ENCODE measurements around the gene PPY.
"Not testable (repeated sequence)": the region's sequence is repeated elsewhere in the genome, so short reads cannot be mapped to it uniquely, and the experiment has no call there.

The PPY gene

GRCh38 chr17:43939886-43940285, 2.4 kb downstream of the PPY start:
- Histone ChIP-seq H3K4me3 (ENCODE audit: low read length) (no peak overlapping the region), H3K9me2 (replicated peaks; ENCODE audit: insufficient read depth, low read length) (no peaks in the 10 kb centered on the region), H3K36me3 (replicated peaks; ENCODE audit: insufficient read depth, low read length) (no peaks in the 10 kb centered on the region), H3K9ac (ENCODE audit: low read length) (no peak overlapping the region), H3K27ac (ENCODE audit: low read length) (no peak overlapping the region), H3K27me3 (replicated peaks; ENCODE audit: insufficient read depth, low read length) (peaks cover 11% of the 10 kb centered on the region), H3K4me2 (ENCODE audit: low read depth, low read length) (no peak overlapping the region), H3K9me3 (replicated peaks; ENCODE audit: insufficient read depth, low read length) (no peaks in the 10 kb centered on the region), H2AFZ (ENCODE audit: low read length) (no peak overlapping the region), H3K4me1 (ENCODE audit: low read length) (no peaks in the 10 kb centered on the region), H3F3A (ENCODE audit: insufficient read depth, low read length) (no peaks in the 10 kb centered on the region), H4K20me1 (ENCODE audit: insufficient read depth, low read length) (no peaks in the 10 kb centered on the region), H3K79me2 (ENCODE audit: low read length) (no peaks in the 10 kb centered on the region)
- TF ChIP-seq CTCF (IDR thresholded peaks at IDR 0.05; ENCODE audit: low read length) (no peak), EZH2phosphoT487 (IDR thresholded peaks at IDR 0.05; ENCODE audit: low read length) (no peak), EZH2 (optimal IDR thresholded peaks at IDR 0.05; ENCODE audit: low read depth, low read length) (no peak)
- no peak for DNase-seq

DNA sequence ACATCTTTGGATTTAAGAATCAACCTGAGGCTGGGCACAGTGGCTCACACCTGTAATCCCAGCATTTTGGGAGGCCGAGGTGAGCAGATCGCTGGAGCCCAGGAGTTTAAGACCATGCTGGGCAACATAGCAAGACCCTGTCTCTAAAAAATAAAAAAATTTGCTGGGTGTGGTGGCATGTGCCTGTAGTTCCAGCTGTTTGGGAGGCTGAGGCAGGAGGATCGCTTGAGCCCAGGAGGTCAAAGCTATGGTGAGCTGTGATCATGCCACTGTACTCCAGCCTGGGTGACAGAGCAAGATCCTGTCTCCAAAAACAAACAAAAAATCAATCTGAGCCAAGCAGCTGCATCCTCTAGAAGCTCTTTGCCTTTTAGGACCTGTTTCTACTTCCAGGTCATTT, 2.8 kb downstream of the PPY start:
- not testable (repeated sequence) for DNase-seq; H3K4me1 ChIP-seq (ENCODE audit: low read length); H3K9ac ChIP-seq (ENCODE audit: low read length); H3K27ac ChIP-seq (ENCODE audit: low read length); H4K20me1 ChIP-seq (ENCODE audit: insufficient read depth, low read length); H3K79me2 ChIP-seq (ENCODE audit: low read length); H3K9me2 ChIP-seq (replicated peaks; ENCODE audit: insufficient read depth, low read length); H3K4me3 ChIP-seq (ENCODE audit: low read length); H2AFZ ChIP-seq (ENCODE audit: low read length); H3K36me3 ChIP-seq (replicated peaks; ENCODE audit: insufficient read depth, low read length); H3K9me3 ChIP-seq (replicated peaks; ENCODE audit: insufficient read depth, low read length); H3F3A ChIP-seq (ENCODE audit: insufficient read depth, low read length); H3K4me2 ChIP-seq (ENCODE audit: low read depth, low read length)
- peaks cover 11% of the 10 kb centered on the region for H3K27me3 ChIP-seq (replicated peaks; ENCODE audit: insufficient read depth, low read length)

DNA sequence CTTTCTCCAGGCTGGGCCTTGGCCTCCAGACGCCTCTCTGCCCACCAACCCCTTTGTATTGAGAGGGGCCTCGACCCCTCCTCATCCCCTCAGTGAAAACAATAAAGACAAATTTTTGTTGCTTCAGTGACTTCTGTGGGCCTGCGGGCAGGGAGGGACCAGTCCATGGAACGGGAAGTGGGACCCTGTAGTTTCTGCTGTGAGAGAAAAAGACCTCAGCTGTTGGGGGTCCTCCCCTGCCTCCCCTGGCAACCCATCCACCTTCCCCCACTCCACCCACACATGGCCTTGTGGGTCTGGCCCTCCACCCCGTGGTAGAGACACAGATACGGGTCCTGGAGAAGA, 3.5 kb downstream of the PPY start:
- H3K4me1 ChIP-seq (ENCODE audit: low read length): no peaks in the 10 kb centered on the region
- H4K20me1 ChIP-seq (ENCODE audit: insufficient read depth, low read length): no peaks in the 10 kb centered on the region
- H3K9ac ChIP-seq (ENCODE audit: low read length): no peak overlapping the region
- no peak overlapping the region for H3K4me2 ChIP-seq (ENCODE audit: low read depth, low read length)
- DNase-seq: no peak
- no peaks in the 10 kb centered on the region for H3F3A ChIP-seq (ENCODE audit: insufficient read depth, low read length)
- no peak overlapping the region for H3K27ac ChIP-seq (ENCODE audit: low read length)
- H3K9me3 ChIP-seq (replicated peaks; ENCODE audit: insufficient read depth, low read length): no peaks in the 10 kb centered on the region
- H3K4me3 ChIP-seq (ENCODE audit: low read length): no peak overlapping the region
- TF ChIP-seq EZH2phosphoT487 (IDR thresholded peaks at IDR 0.05; ENCODE audit: low read length) (no peak), CTCF (IDR thresholded peaks at IDR 0.05; ENCODE audit: low read length) (no peak), EZH2 (optimal IDR thresholded peaks at IDR 0.05; ENCODE audit: low read depth, low read length) (no peak)
- H3K79me2 ChIP-seq (ENCODE audit: low read length): no peaks in the 10 kb centered on the region
- no peak overlapping the region for H2AFZ ChIP-seq (ENCODE audit: low read length)
- H3K9me2 ChIP-seq (replicated peaks; ENCODE audit: insufficient read depth, low read length): no peaks in the 10 kb centered on the region
- no peaks in the 10 kb centered on the region for H3K36me3 ChIP-seq (replicated peaks; ENCODE audit: insufficient read depth, low read length)
- peaks cover 15% of the 10 kb centered on the region for H3K27me3 ChIP-seq (replicated peaks; ENCODE audit: insufficient read depth, low read length)

- no peak for TF ChIP-seq CTCF (IDR thresholded peaks at IDR 0.05; ENCODE audit: low read length)
- Histone ChIP-seq H3K9me2 (replicated peaks; ENCODE audit: insufficient read depth, low read length) (no peaks in the 10 kb centered on the region), H2AFZ (ENCODE audit: low read length) (no peak overlapping the region), H3K27ac (ENCODE audit: low read length) (no peak overlapping the region), H3K4me3 (ENCODE audit: low read length) (no peak overlapping the region), H3K79me2 (ENCODE audit: low read length) (no peaks in the 10 kb centered on the region), H3F3A (ENCODE audit: insufficient read depth, low read length) (no peaks in the 10 kb centered on the region), H3K4me2 (ENCODE audit: low read depth, low read length) (no peak overlapping the region), H3K4me1 (ENCODE audit: low read length) (no peaks in the 10 kb centered on the region), H3K9me3 (replicated peaks; ENCODE audit: insufficient read depth, low read length) (no peaks in the 10 kb centered on the region), H3K27me3 (replicated peaks; ENCODE audit: insufficient read depth, low read length) (peaks cover 18% of the 10 kb centered on the region), H3K36me3 (replicated peaks; ENCODE audit: insufficient read depth, low read length) (no peaks in the 10 kb centered on the region), H4K20me1 (ENCODE audit: insufficient read depth, low read length) (no peaks in the 10 kb centered on the region), H3K9ac (ENCODE audit: low read length) (no peak overlapping the region)
- no peak for DNase-seq
Observed at GRCh38 chr17:43936434-43936833, 5.8 kb downstream of the PPY start.

All from MM.1S (cell line).